Common myeloid progenitor, CD34-positive (primary cell): Measurements from ENCODE around the gene GRM2.
A peak's percentile ranks its signal among the peaks of the same experiment; 100 is the strongest.

ENCODE experiments used
- CTCF ChIA-PET: fragments of 350-600 bp; sonication (Branson Sonifier 250); formaldehyde crosslinking; loops from one replicate; lab custom pipeline; 2021; ENCODE audit warnings: antibody characterized with exemption; lab: Charles Lee
- POLR2A ChIA-PET: fragments of 350-600 bp; sonication (Branson Sonifier 250); formaldehyde crosslinking; loops from one replicate; lab custom pipeline; 2021; ENCODE audit warnings: antibody characterized with exemption; lab: Charles Lee
- DNase-seq, 3 donors: peaks; one replicate each; pipeline versions ENCODE4 v3.0.0 to v3.0.0-alpha.2; 2013
- H3K27ac ChIP-seq, 2 experiments: 1 replicate in 1 of 2; 2 replicates in 1 of 2; pipeline ENCODE4 v1.7.0; 2013; ENCODE audit warnings: inconsistent platforms in 2 of 2, low read length in 2 of 2, mild to moderate bottlenecking in 2 of 2, low read depth in 1 of 2, moderate library complexity in 1 of 2; ENCODE audit not compliant: severe bottlenecking in 2 of 2, insufficient read depth in 1 of 2, poor library complexity in 1 of 2
- H3K27me3 ChIP-seq, 5 experiments: replicated peaks in 2 of 5; 1 replicate in 3 of 5; 2 replicates in 2 of 5; pipeline versions ENCODE4 v1.6.1 to v1.7.0; 2013; ENCODE audit warnings: low read length in 4 of 5, mild to moderate bottlenecking in 2 of 5, moderate library complexity in 2 of 5, inconsistent platforms in 1 of 5; ENCODE audit not compliant: insufficient read depth in 5 of 5, control insufficient read depth in 4 of 5
- H3K36me3 ChIP-seq, 4 experiments: 1 replicate in 2 of 4; 2 replicates in 2 of 4; pipeline versions ENCODE4 v1.6.1 to v1.7.0; 2013; ENCODE audit warnings: low read length in 3 of 4, control low read depth in 1 of 4, mild to moderate bottlenecking in 1 of 4; ENCODE audit not compliant: control insufficient read depth in 4 of 4, insufficient read depth in 4 of 4
- H3K4me1 ChIP-seq, 4 experiments: 1 replicate in 3 of 4; 2 replicates in 1 of 4; pipeline versions ENCODE4 v1.6.1 to v1.7.1; 2013; ENCODE audit warnings: low read length in 3 of 4, mild to moderate bottlenecking in 3 of 4, control low read depth in 1 of 4, inconsistent platforms in 1 of 4, moderate library complexity in 1 of 4; ENCODE audit not compliant: control insufficient read depth in 4 of 4, insufficient read depth in 4 of 4; ENCODE audit errors: control extremely low read depth in 1 of 4
- H3K4me3 ChIP-seq, 7 experiments: 1 replicate in 4 of 7; 2 replicates in 3 of 7; pipeline versions ENCODE4 v1.5.1 to v1.7.0; 2013; ENCODE audit warnings: mild to moderate bottlenecking in 7 of 7, low read length in 6 of 7, moderate library complexity in 6 of 7, inconsistent platforms in 2 of 7, low read depth in 2 of 7, control low read depth in 1 of 7; ENCODE audit not compliant: insufficient read depth in 4 of 7, control insufficient read depth in 1 of 7; ENCODE audit errors: extremely low read depth in 1 of 7
- H3K9me3 ChIP-seq, 5 experiments: 1 replicate in 4 of 5; 2 replicates in 1 of 5; pipeline versions ENCODE4 v1.6.1 to v1.7.1; 2013; ENCODE audit warnings: low read length in 4 of 5, mild to moderate bottlenecking in 2 of 5, inconsistent platforms in 1 of 5, low read depth in 1 of 5, moderate library complexity in 1 of 5; ENCODE audit not compliant: control insufficient read depth in 4 of 5, insufficient read depth in 2 of 5; ENCODE audit errors: control extremely low read depth in 1 of 5
- whole genome bisulfite sequencing: methylation state at CpG from one replicate; pipeline ENCODE4 v1.1.5; 2013; ENCODE audit not compliant: insufficient coverage; 5-methylcytosine and 5-hydroxymethylcytosine counted together

Gene GRM2

GRCh38 chr3:51719410-51720025 is 12.7 kb downstream of the GRM2 start:
- Histone ChIP-seq H3K27ac (no peak overlapping the region), H3K4me1 (peaks cover 0 to 17% (median 13%) of the 10 kb centered on the region in 4 experiments), H3K4me3 (no peak overlapping the region), H3K27me3 (no peaks in the 10 kb centered on the region), H3K36me3 (no peaks in the 10 kb centered on the region), H3K9me3 (no peaks in the 10 kb centered on the region)
- DNase-seq = peak in 1 of 3 donors; percentile 9
- ChIA-PET POLR2A (no interaction called here), CTCF (interaction anchor here (0.9 to 2.0 kb wide), 13 partner anchors 10 to 113 kb away, joined by 3 to 6 read pairs (median 4); no protein-coding TSS in a partner anchor)
- 100% methylated on average over 2 of the region's 5 CpGs for WGBS

- DNase-seq = no peak
- Histone ChIP-seq H3K36me3 (no peaks in the 10 kb centered on the region), H3K9me3 (no peaks in the 10 kb centered on the region), H3K4me3 (no peak overlapping the region), H3K4me1 (peaks cover 0 to 17% (median 13%) of the 10 kb centered on the region in 4 experiments), H3K27me3 (no peaks in the 10 kb centered on the region), H3K27ac (no peak overlapping the region)
- CTCF ChIA-PET = interaction anchor here (1.0 to 2.0 kb wide), 4 partner anchors 11 to 29 kb away, joined by 3 to 6 read pairs (median 4); no protein-coding TSS in a partner anchor
- POLR2A ChIA-PET = no interaction called here
- WGBS = 98% methylated on average over 10 of the region's 12 CpGs
These were observed 13.6 kb downstream of the GRM2 start for GRCh38 chr3:51720292-51721061.

GRCh38 chr3:51721062-51721745 is 14.3 kb downstream of the GRM2 start:
- ChIA-PET CTCF (interaction anchor here (1.0 to 1.9 kb wide), 3 partner anchors 12 to 29 kb away, joined by 3 to 6 read pairs (median 4); no protein-coding TSS in a partner anchor), POLR2A (no interaction called here)
- Histone ChIP-seq H3K36me3 (no peaks in the 10 kb centered on the region), H3K9me3 (no peaks in the 10 kb centered on the region), H3K27me3 (no peaks in the 10 kb centered on the region), H3K27ac (no peak overlapping the region), H3K4me3 (no peak overlapping the region), H3K4me1 (peaks cover 0 to 17% (median 13%) of the 10 kb centered on the region in 4 experiments)
- DNase-seq = peak in 2 of 3 donors; percentile 5 to 17
- 78% methylated on average over 5 of the region's 8 CpGs for WGBS

- Histone ChIP-seq H3K27me3 (no peaks in the 10 kb centered on the region), H3K27ac (no peak overlapping the region), H3K9me3 (no peaks in the 10 kb centered on the region), H3K36me3 (no peaks in the 10 kb centered on the region), H3K4me3 (no peak overlapping the region), H3K4me1 (peaks cover 0 to 17% (median 13%) of the 10 kb centered on the region in 4 experiments)
- WGBS = 75% methylated on average over 1 of the region's 4 CpGs
- DNase-seq = peak in 2 of 3 donors; percentile 7 to 13
- ChIA-PET POLR2A (interaction anchor here (0.6 kb wide), 1 partner anchor 59 kb away, joined by 3 read pairs; no protein-coding TSS in a partner anchor), CTCF (no interaction called here)
These were observed 15.5 kb downstream of the GRM2 start for GRCh38 chr3:51722362-51722761.

- CTCF ChIA-PET = no interaction called here
- Histone ChIP-seq H3K4me3 (no peak overlapping the region), H3K4me1 (no peaks in the 10 kb centered on the region), H3K9me3 (no peaks in the 10 kb centered on the region), H3K36me3 (no peaks in the 10 kb centered on the region), H3K27me3 (no peaks in the 10 kb centered on the region), H3K27ac (no peak overlapping the region)
- no peak for DNase-seq
- POLR2A ChIA-PET = no interaction called here
These were observed 20.6 kb downstream of the GRM2 start for GRCh38 chr3:51727500-51727899.

DNA sequence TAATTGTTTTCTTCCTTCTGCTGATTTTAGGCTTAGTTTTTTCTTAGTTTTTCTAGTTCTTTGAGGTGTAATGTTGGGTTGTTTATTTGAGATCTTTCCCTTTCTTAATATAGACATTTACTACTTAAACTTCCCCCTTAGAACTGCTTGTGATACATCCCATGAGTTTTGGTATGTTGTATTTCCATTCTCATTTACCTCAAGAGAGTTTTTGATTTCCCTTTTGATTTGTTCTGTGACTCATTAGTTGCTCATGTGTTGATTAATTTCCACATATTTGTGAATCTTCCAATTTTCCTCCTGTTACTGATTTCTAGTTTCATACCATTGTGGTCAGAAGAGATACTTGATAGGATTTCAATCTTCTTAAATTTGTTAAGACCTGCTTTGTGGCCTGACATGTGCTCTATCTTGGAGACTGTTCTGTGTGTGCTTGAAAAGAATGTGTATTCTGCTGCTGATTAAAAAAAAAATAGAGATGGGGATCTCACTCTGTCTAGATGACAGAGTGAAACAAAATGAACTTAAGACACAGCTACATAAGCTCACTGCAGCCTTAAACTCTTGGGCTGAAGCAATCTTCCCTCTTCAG is 22.3 kb downstream of the GRM2 start:
- no peak overlapping the region for H3K27ac ChIP-seq
- no peak for DNase-seq
- no peak overlapping the region for H3K4me3 ChIP-seq
- CTCF ChIA-PET = no interaction called here
- H3K27me3 ChIP-seq = no peaks in the 10 kb centered on the region
- H3K36me3 ChIP-seq = no peaks in the 10 kb centered on the region
- POLR2A ChIA-PET = interaction anchor here (0.6 kb wide), 1 partner anchor 229 kb away, joined by 7 read pairs; the partner anchor contains the start of gene DCAF1
- H3K9me3 ChIP-seq = no peaks in the 10 kb centered on the region
- no peaks in the 10 kb centered on the region for H3K4me1 ChIP-seq
